ENCODE measurements around the gene OPCML. TPM values are rescaled to one million over a fixed set of nuclear protein-coding genes. Genes with fewer than 3 reads are reported as not detected.

The OPCML gene
- total RNA-seq, 1 experiment from 2014 or later: not detected

GRCh38 chr11:132540581-132540980 lies 991.7 kb downstream of the OPCML start:
- intact Hi-C loops (cut with micrococcal nuclease; ENCODE audit: unreplicated experiment): no loop called here
- H3K27me3 ChIP-seq (ENCODE audit: control insufficient read depth, insufficient read depth, low read length): no peaks in the 10 kb centered on the region
- ATAC-seq: no peak
- ChIA-PET CTCF (no interaction called here), POLR2A (no interaction called here)
- BruUV-seq (replicated peaks): no TSS peak
- H3K36me3 ChIP-seq (ENCODE audit: control insufficient read depth, insufficient read depth, low read length): no peaks in the 10 kb centered on the region
- H3K27ac ChIP-seq (ENCODE audit: low read length): no peak overlapping the region
- no peaks in the 10 kb centered on the region for H3K9me3 ChIP-seq (ENCODE audit: control insufficient read depth, insufficient read depth, low read depth, low read length)
- in situ Hi-C loops (cut with HindIII; ENCODE audit: low pct_unique_long_range_greater_than_20kb, low sequenced_read_pairs): no loop called here
- no peaks in the 10 kb centered on the region for H3K4me1 ChIP-seq (ENCODE audit: control insufficient read depth, insufficient read depth, low read length)
- no peak overlapping the region for H3K4me3 ChIP-seq (ENCODE audit: low read depth in 2 of 2, low read length in 2 of 2)
- no peak for DNase-seq (ENCODE audit: low read depth, low spot score)
- TF ChIP-seq CTCF (IDR thresholded peaks at IDR 0.05): no peak
- TF ChIP-seq POLR2AphosphoS5 (IDR thresholded peaks at IDR 0.05; ENCODE audit: low read depth, low read length): no peak
- TF ChIP-seq TCF7L2 (IDR thresholded peaks at IDR 0.05; ENCODE audit: low read depth, low read length): no peak
- TF ChIP-seq SIN3A (IDR thresholded peaks at IDR 0.05; ENCODE audit: borderline replicate concordance, insufficient read depth, low read depth, low read length): no peak
- TF ChIP-seq REST (IDR thresholded peaks at IDR 0.05; ENCODE audit: insufficient read depth in 1 of 2, low read depth in 2 of 2, low read length in 1 of 2): no peak

- no peaks in the 10 kb centered on the region for H3K36me3 ChIP-seq (ENCODE audit: control insufficient read depth, insufficient read depth, low read length)
- no peak overlapping the region for H3K27ac ChIP-seq (ENCODE audit: low read length)
- CTCF ChIA-PET: no interaction called here
- H3K27me3 ChIP-seq (ENCODE audit: control insufficient read depth, insufficient read depth, low read length): no peaks in the 10 kb centered on the region
- POLR2A ChIA-PET: no interaction called here
- no TSS peak for BruUV-seq (replicated peaks)
- in situ Hi-C loops (cut with HindIII; ENCODE audit: low pct_unique_long_range_greater_than_20kb, low sequenced_read_pairs): no loop called here
- intact Hi-C loops (cut with micrococcal nuclease; ENCODE audit: unreplicated experiment): no loop called here
- no peaks in the 10 kb centered on the region for H3K4me1 ChIP-seq (ENCODE audit: control insufficient read depth, insufficient read depth, low read length)
- no peaks in the 10 kb centered on the region for H3K9me3 ChIP-seq (ENCODE audit: control insufficient read depth, insufficient read depth, low read depth, low read length)
- TF ChIP-seq POLR2AphosphoS5 (IDR thresholded peaks at IDR 0.05; ENCODE audit: low read depth, low read length): no peak
- TF ChIP-seq TCF7L2 (IDR thresholded peaks at IDR 0.05; ENCODE audit: low read depth, low read length): no peak
- no peak for TF ChIP-seq CTCF (IDR thresholded peaks at IDR 0.05)
- TF ChIP-seq REST (IDR thresholded peaks at IDR 0.05; ENCODE audit: insufficient read depth in 1 of 2, low read depth in 2 of 2, low read length in 1 of 2): no peak
- TF ChIP-seq SIN3A (IDR thresholded peaks at IDR 0.05; ENCODE audit: borderline replicate concordance, insufficient read depth, low read depth, low read length): no peak
- ATAC-seq: no peak
- no peak overlapping the region for H3K4me3 ChIP-seq (ENCODE audit: low read depth in 2 of 2, low read length in 2 of 2)
- no peak for DNase-seq (ENCODE audit: low read depth, low spot score)
Observed at GRCh38 chr11:132539590-132540368, 992.5 kb downstream of the OPCML start.
